Upper lobe of left lung (tissue), 4 donors: ENCODE measurements around the gene RBMS1.

ENCODE experiments used
- CTCF ChIP-seq, 6 experiments: fragments of 450-650 bp in 4 of 6; fragments of 200-600 bp in 2 of 6; sonication (generic) in 2 of 6; IDR thresholded peaks; one replicate each; pipeline ENCODE4 v1.5.1; 2016 to 2019; ENCODE audit warnings: antibody characterized with exemption in 6 of 6
- EP300 ChIP-seq, 4 donors: sonication (generic); formaldehyde crosslinking; IDR thresholded peaks; one replicate each; pipeline ENCODE4 v1.5.1; 2017; ENCODE audit warnings: antibody characterized with exemption in 4 of 4, control low read depth in 2 of 4
- POLR2A ChIP-seq, 4 donors: fragments of 450-650 bp; IDR thresholded peaks; one replicate each; pipeline ENCODE4 v1.5.1; 2016 to 2017; ENCODE audit warnings: antibody characterized with exemption in 4 of 4, mild to moderate bottlenecking in 2 of 4

- TF ChIP-seq EP300 (IDR thresholded peaks at IDR 0.05) (no peak), CTCF (IDR thresholded peaks at IDR 0.05) (no peak), POLR2A (IDR thresholded peaks at IDR 0.05) (no peak)
Observed at GRCh38 chr2:160390544-160391455, 102.8 kb downstream of the RBMS1 start.
